Measurements from ENCODE around the gene LDHAL6B. TPM values are rescaled to one million over a fixed set of nuclear protein-coding genes. Genes with fewer than 3 reads are reported as not detected.
A peak's percentile ranks its signal among the peaks of the same experiment; 100 is the strongest.

LDHAL6B gene
- not detected in 2 replicates for total RNA-seq

GRCh38 chr15:59206623-59207183 lies at the start of gene LDHAL6B:
Gene LDHAL6B (plus strand): TSS chr15:59206843. CDS start chr15:59206941, 98 bp downstream.

Small RNA genes within 50 kb of the gene (small RNA-seq; reads per million reads assigned to genes)
- gene MIR2116 (2.6 reads per million, percentile 59 among the genes with 10 or more reads in this experiment), gene RNU4-80P (0.35 reads per million)

Other genes with a start within 250 kb of the LDHAL6B start
- gene RNF111, start 219.2 kb upstream of the LDHAL6B start, total RNA-seq, result 33.2 and 34.4 TPM in 2 replicates
- 50.8 and 94.9 TPM in 2 replicates for gene CCNB2, start 101.7 kb upstream of the LDHAL6B start, total RNA-seq
- gene MYO1E, start 166.0 kb downstream of the LDHAL6B start, total RNA-seq, result 171 and 256 TPM in 2 replicates
- gene FAM81A, start 231.3 kb downstream of the LDHAL6B start, total RNA-seq, result 0.80 and 1.1 TPM in 2 replicates